ENCODE results near the gene CBARP. TPM values are rescaled to one million over a fixed set of nuclear protein-coding genes. Genes with fewer than 3 reads are reported as not detected.

The CBARP gene
- total and polyA plus RNA-seq, 2 of the 13 experiments (the other 11 are each of a cell fraction or from before 2014, with no cell fraction given), result 1.2 to 1.4 TPM

DNA sequence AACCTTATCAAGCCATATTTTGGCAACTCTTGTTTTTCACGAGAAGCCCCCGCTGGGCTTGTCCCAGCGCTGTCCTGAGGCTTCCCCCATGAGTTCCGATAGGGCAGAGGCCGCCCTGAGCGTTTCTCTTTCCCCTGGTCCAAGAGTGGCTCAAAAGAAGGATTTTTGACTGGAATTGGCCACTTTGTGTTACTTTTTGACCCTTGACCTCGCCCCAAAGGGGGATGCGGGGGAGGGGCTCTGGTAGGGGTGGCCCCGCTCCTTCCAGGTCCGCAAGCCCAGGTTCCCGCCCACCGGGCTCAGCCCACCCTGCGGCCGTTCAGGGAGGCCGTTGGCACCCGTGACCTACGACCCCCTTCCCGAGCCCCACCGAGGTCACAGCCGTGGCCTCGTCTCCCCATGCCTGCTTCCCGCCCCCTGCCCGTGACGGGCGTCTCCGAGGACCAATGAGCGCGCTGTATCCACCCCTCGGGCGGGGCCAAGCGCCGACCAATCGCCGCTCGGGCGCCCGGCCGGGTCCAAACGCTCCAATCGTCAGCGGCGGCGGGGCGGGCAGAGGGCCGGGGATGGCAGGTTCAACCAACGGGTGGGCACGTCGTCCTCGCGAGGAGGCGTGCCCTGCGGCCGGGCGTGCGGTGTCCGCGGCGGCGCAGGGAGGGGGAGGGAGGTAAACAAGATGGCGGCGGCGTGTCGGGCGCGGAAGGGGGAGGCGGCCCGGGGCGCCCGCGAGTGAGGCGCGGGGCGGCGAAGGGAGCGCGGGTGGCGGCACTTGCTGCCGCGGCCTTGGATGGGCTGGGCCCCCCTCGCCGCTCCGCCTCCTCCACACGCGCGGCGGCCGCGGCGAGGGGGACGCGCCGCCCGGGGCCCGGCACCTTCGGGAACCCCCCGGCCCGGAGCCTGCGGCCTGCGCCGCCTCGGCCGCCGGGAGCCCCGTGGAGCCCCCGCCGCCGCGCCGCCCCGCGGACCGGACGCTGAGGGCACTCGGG, 32.4 kb downstream of the CBARP start, which contains the start of gene STK11 (continued):
- TF ChIP-seq, protein P1, sequence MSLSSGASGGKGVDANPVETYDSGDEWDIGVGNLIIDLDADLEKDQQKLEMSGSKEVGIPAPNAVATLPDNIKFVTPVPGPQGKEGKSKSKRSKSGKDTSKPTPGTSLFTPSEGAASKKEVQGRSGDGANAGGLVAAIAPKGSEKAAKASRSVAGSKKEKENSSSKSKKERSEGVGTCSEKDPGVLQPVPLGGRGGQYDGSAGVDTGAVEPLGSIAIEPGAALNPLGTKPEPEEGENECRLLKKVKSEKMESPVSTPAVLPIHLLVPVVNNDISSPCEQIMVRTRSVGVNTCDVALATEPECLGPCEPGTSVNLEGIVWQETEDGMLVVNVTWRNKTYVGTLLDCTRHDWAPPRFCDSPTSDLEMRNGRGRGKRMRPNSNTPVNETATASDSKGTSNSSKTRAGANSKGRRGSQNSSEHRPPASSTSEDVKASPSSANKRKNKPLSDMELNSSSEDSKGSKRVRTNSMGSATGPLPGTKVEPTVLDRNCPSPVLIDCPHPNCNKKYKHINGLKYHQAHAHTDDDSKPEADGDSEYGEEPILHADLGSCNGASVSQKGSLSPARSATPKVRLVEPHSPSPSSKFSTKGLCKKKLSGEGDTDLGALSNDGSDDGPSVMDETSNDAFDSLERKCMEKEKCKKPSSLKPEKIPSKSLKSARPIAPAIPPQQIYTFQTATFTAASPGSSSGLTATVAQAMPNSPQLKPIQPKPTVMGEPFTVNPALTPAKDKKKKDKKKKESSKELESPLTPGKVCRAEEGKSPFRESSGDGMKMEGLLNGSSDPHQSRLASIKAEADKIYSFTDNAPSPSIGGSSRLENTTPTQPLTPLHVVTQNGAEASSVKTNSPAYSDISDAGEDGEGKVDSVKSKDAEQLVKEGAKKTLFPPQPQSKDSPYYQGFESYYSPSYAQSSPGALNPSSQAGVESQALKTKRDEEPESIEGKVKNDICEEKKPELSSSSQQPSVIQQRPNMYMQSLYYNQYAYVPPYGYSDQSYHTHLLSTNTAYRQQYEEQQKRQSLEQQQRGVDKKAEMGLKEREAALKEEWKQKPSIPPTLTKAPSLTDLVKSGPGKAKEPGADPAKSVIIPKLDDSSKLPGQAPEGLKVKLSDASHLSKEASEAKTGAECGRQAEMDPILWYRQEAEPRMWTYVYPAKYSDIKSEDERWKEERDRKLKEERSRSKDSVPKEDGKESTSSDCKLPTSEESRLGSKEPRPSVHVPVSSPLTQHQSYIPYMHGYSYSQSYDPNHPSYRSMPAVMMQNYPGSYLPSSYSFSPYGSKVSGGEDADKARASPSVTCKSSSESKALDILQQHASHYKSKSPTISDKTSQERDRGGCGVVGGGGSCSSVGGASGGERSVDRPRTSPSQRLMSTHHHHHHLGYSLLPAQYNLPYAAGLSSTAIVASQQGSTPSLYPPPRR (CRISPR knock-in tag; IDR thresholded peaks at IDR 0.05; ENCODE audit: borderline replicate concordance), result peak; percentile 51; the same call in 1 of the 2 replicates
- TF ChIP-seq ZNF232 (CRISPR knock-in tag; IDR thresholded peaks at IDR 0.05; ENCODE audit: borderline replicate concordance) (no peak), ZNF577 (CRISPR knock-in tag; IDR thresholded peaks at IDR 0.05; ENCODE audit: borderline replicate concordance, low read depth) (no peak), SMAD3 (CRISPR knock-in tag; IDR thresholded peaks at IDR 0.05) (no peak), PRPF4 (IDR thresholded peaks at IDR 0.05; ENCODE audit: low read depth, low read length, poor library complexity, severe bottlenecking) (no peak), POLR2G (IDR thresholded peaks at IDR 0.05; ENCODE audit: low read depth, low read length) (peak; percentile 64), PRMT3 (CRISPR knock-in tag; IDR thresholded peaks at IDR 0.05; ENCODE audit: borderline replicate concordance, low read depth) (no peak), SOX6 (IDR thresholded peaks at IDR 0.05) (no peak), SOX6 (CRISPR knock-in tag; IDR thresholded peaks at IDR 0.05) (peak; percentile 63), RBM39 (IDR thresholded peaks at IDR 0.05; ENCODE audit: low read depth, low read length, poor library complexity, severe bottlenecking) (no peak), AHR (CRISPR knock-in tag; IDR thresholded peaks at IDR 0.05) (no peak), SP140L (CRISPR knock-in tag; IDR thresholded peaks at IDR 0.05; ENCODE audit: borderline replicate concordance) (no peak), MBNL3 (CRISPR knock-in tag; conservative IDR thresholded peaks at IDR 0.05) (no peak), ZNF607 (CRISPR knock-in tag; IDR thresholded peaks at IDR 0.05; ENCODE audit: borderline replicate concordance) (peak; percentile 59; the same call in 1 of the 2 replicates), NAIF1 (CRISPR knock-in tag; IDR thresholded peaks at IDR 0.05; ENCODE audit: borderline replicate concordance) (no peak), ZNF383 (CRISPR knock-in tag; IDR thresholded peaks at IDR 0.05; ENCODE audit: borderline replicate concordance) (no peak), MAFG (CRISPR knock-in tag; IDR thresholded peaks at IDR 0.05) (no peak), FOXA3 (CRISPR knock-in tag; IDR thresholded peaks at IDR 0.05) (peak; percentile 73), HOXD1 (CRISPR knock-in tag; IDR thresholded peaks at IDR 0.05) (peak; percentile 74; the same call in 1 of the 2 replicates)
- TF ChIP-seq, protein P2, sequence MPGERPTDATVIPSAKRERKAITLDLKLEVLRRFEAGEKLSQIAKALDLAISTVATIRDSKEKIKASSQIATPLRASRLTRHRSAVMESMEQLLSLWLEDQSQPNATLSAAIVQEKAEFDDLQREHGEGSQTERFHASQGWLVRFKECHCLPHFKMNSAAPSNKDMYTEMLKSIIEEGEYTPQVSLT (CRISPR knock-in tag; IDR thresholded peaks at IDR 0.05; ENCODE audit: borderline replicate concordance, low read depth), result no peak
- TF ChIP-seq, protein P3, sequence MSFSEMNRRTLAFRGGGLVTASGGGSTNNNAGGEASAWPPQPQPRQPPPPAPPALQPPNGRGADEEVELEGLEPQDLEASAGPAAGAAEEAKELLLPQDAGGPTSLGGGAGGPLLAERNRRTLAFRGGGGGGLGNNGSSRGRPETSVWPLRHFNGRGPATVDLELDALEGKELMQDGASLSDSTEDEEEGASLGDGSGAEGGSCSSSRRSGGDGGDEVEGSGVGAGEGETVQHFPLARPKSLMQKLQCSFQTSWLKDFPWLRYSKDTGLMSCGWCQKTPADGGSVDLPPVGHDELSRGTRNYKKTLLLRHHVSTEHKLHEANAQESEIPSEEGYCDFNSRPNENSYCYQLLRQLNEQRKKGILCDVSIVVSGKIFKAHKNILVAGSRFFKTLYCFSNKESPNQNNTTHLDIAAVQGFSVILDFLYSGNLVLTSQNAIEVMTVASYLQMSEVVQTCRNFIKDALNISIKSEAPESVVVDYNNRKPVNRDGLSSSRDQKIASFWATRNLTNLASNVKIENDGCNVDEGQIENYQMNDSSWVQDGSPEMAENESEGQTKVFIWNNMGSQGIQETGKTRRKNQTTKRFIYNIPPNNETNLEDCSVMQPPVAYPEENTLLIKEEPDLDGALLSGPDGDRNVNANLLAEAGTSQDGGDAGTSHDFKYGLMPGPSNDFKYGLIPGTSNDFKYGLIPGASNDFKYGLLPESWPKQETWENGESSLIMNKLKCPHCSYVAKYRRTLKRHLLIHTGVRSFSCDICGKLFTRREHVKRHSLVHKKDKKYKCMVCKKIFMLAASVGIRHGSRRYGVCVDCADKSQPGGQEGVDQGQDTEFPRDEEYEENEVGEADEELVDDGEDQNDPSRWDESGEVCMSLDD (CRISPR knock-in tag; IDR thresholded peaks at IDR 0.05; ENCODE audit: borderline replicate concordance), result peak; percentile 72; the same call in 1 of the 2 replicates
